Peyer's patch (tissue), 4 donors: ENCODE measurements around the gene FADD. TPM values are rescaled to one million over a fixed set of nuclear protein-coding genes. Genes with fewer than 3 reads are reported as not detected.

Experiments used
- DNase-seq, 3 donors: peaks; one replicate each; pipeline ENCODE4 v3.0.0-alpha.2; 2017 to 2019
- H3K27ac ChIP-seq, 4 donors: fragments of 200-600 bp; sonication (generic); one replicate each; pipeline ENCODE4 v1.5.1; 2016 to 2019
- H3K27me3 ChIP-seq, 2 donors: fragments of 200-600 bp; sonication (generic); one replicate each; pipeline ENCODE4 v1.5.1; 2019
- H3K36me3 ChIP-seq, 3 donors: fragments of 200-600 bp; sonication (generic); one replicate each; pipeline ENCODE4 v1.5.1; 2016 to 2019
- H3K4me1 ChIP-seq, 4 donors: fragments of 200-600 bp; sonication (generic); one replicate each; pipeline ENCODE4 v1.5.1; 2016 to 2019
- H3K4me3 ChIP-seq, 4 donors: fragments of 200-600 bp; sonication (generic); 1 replicate in 3 of 4; 2 replicates in 1 of 4; pipeline ENCODE4 v1.5.1; 2016 to 2019; ENCODE audit warnings: mild to moderate bottlenecking in 1 of 4
- H3K9me3 ChIP-seq, 4 donors: fragments of 200-600 bp; sonication (generic); one replicate each; pipeline ENCODE4 v1.5.1; 2016 to 2019; ENCODE audit warnings: mild to moderate bottlenecking in 1 of 4
- CTCF ChIP-seq, 6 experiments: fragments of 450-650 bp in 4 of 6; fragments of 200-600 bp in 2 of 6; sonication (generic) in 1 of 6; IDR thresholded peaks; one replicate each; pipeline ENCODE4 v1.5.1; 2017 to 2019; ENCODE audit warnings: antibody characterized with exemption in 6 of 6, mild to moderate bottlenecking in 3 of 6, moderate library complexity in 1 of 6
- POLR2A ChIP-seq, 2 donors: fragments of 450-650 bp; IDR thresholded peaks; one replicate each; pipeline ENCODE4 v1.5.1; 2017; ENCODE audit warnings: antibody characterized with exemption in 2 of 2, mild to moderate bottlenecking in 2 of 2, moderate library complexity in 2 of 2
- total RNA-seq, 4 donors: library from RNA; depleted of rRNA; stranded (reverse); fragments of >200 nt; gene quantifications; one replicate each; pipeline ENCODE4 v1.1.0, GENCODE V29; 2016

The FADD gene
- total RNA-seq, 4 donors from 2014 or later, result 9.9 to 33.6 (median 28.8) TPM

GRCh38 chr11:70203751-70204465, 812 bp downstream of the FADD start:
- Histone ChIP-seq H3K9me3 (no peaks in the 10 kb centered on the region), H3K36me3 (peaks cover 0 to 37% (median 0%) of the 10 kb centered on the region in 3 donors), H3K4me1 (peaks cover 0 to 30% (median 11%) of the 10 kb centered on the region in 4 donors), H3K27ac (peak overlapping the region; percentile 96 to 100 (median 97)), H3K4me3 (peak overlapping the region; percentile 93 to 100 (median 98)), H3K27me3 (no peaks in the 10 kb centered on the region)
- TF ChIP-seq CTCF (IDR thresholded peaks at IDR 0.05) (no peak), POLR2A (IDR thresholded peaks at IDR 0.05) (peak in 1 of 2 donors; percentile 21)
- DNase-seq, result peak; percentile 69 to 91 (median 69)

- peaks cover 0 to 39% (median 0%) of the 10 kb centered on the region in 3 donors for H3K36me3 ChIP-seq
- no peak for TF ChIP-seq POLR2A (IDR thresholded peaks at IDR 0.05)
- no peak for TF ChIP-seq CTCF (IDR thresholded peaks at IDR 0.05)
- DNase-seq, result no peak
- peak overlapping the region; percentile 93 to 100 (median 98) for H3K4me3 ChIP-seq
- H3K27ac ChIP-seq, result peak overlapping the region; percentile 96 to 100 (median 97)
- H3K4me1 ChIP-seq, result peaks cover 0 to 30% (median 11%) of the 10 kb centered on the region in 4 donors
- H3K27me3 ChIP-seq, result no peaks in the 10 kb centered on the region
- no peaks in the 10 kb centered on the region for H3K9me3 ChIP-seq
These were observed 1.3 kb downstream of the FADD start for GRCh38 chr11:70204466-70204799.

DNA sequence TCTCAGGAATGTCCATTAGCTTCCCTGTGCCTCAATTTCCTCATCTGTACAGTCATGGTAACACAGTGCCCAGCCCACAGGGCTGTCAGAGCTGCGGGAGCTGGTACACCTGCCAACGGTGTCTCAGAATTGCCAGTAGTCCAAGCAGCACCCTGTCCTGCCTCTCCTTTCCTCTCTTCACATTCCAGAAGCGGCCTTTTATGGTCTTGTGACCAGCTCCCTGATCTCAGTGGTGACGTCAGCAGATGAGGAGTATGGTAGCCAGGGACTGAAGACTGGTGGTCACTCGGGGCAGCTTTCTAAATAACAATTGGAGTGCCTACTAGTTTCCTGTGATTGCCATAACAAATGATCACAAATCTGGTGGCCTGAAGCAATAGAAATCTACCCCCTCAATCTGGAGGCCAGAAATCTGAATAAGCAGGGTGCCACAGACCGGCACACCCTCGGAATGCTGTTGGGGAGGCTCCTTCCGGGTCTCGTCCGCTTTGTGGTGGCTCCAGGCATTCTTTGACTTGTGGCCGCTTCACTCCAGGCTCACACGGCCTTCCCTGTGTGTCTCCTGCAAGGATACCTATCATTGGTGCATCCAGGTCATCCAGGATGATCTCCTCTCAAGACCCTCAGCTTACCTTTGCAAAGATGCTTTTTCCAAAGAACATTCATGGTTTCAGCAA, 2.1 kb downstream of the FADD start:
- H3K4me3 ChIP-seq, result peak overlapping the region in 2 of 4 donors; percentile 96 to 99
- no peaks in the 10 kb centered on the region for H3K9me3 ChIP-seq
- H3K27me3 ChIP-seq, result no peaks in the 10 kb centered on the region
- H3K27ac ChIP-seq, result peak overlapping the region in 1 of 4 donors; percentile 100
- H3K36me3 ChIP-seq, result peaks cover 0 to 39% (median 0%) of the 10 kb centered on the region in 3 donors
- DNase-seq, result no peak
- TF ChIP-seq CTCF (IDR thresholded peaks at IDR 0.05) (no peak), POLR2A (IDR thresholded peaks at IDR 0.05) (no peak)
- peaks cover 0 to 30% (median 11%) of the 10 kb centered on the region in 4 donors for H3K4me1 ChIP-seq

GRCh38 chr11:70205766-70206165, 2.7 kb downstream of the FADD start:
- Histone ChIP-seq H3K27ac (no peak overlapping the region), H3K4me1 (peaks cover 0 to 30% (median 11%) of the 10 kb centered on the region in 4 donors), H3K4me3 (no peak overlapping the region), H3K27me3 (no peaks in the 10 kb centered on the region), H3K9me3 (no peaks in the 10 kb centered on the region), H3K36me3 (peaks cover 0 to 39% (median 0%) of the 10 kb centered on the region in 3 donors)
- DNase-seq, result no peak
- no peak for TF ChIP-seq CTCF (IDR thresholded peaks at IDR 0.05)
- TF ChIP-seq POLR2A (IDR thresholded peaks at IDR 0.05), result no peak

GRCh38 chr11:70206226-70206981, 3.3 kb downstream of the FADD start:
- H3K4me3 ChIP-seq, result no peak overlapping the region
- H3K27me3 ChIP-seq, result no peaks in the 10 kb centered on the region
- H3K36me3 ChIP-seq, result peaks cover 0 to 39% (median 0%) of the 10 kb centered on the region in 3 donors
- H3K9me3 ChIP-seq, result no peaks in the 10 kb centered on the region
- H3K27ac ChIP-seq, result no peak overlapping the region
- TF ChIP-seq CTCF (IDR thresholded peaks at IDR 0.05) (no peak), POLR2A (IDR thresholded peaks at IDR 0.05) (no peak)
- no peak for DNase-seq
- H3K4me1 ChIP-seq, result peaks cover 0 to 30% (median 11%) of the 10 kb centered on the region in 4 donors
